Thoracic aorta (tissue), 2 donors: ENCODE results near the gene PLOD2. TPM values are rescaled to one million over a fixed set of nuclear protein-coding genes. Genes with fewer than 3 reads are reported as not detected.

Experiments
- ATAC-seq: fragments of 150-250 bp; one replicate; pipeline ENCODE4 v1.8.0; 2017; ENCODE audit warnings: low read depth; ENCODE audit not compliant: insufficient number of reproducible peaks, low FRiP score
- DNase-seq: peaks from one replicate; pipeline ENCODE4 v3.0.0-alpha.2; 2020; ENCODE audit warnings: low spot score
- H3K27ac ChIP-seq, 2 donors: fragments of 200-600 bp; sonication (generic); 1 replicate in 1 of 2; 2 replicates in 1 of 2; pipeline ENCODE4 v1.5.1; 2016; ENCODE audit warnings: mild to moderate bottlenecking in 2 of 2, moderate library complexity in 2 of 2
- H3K27me3 ChIP-seq: fragments of 200-600 bp; sonication (generic); replicated peaks from 2 replicates; pipeline ENCODE4 v1.6.0; 2016; ENCODE audit warnings: mild to moderate bottlenecking; ENCODE audit not compliant: insufficient read depth
- H3K36me3 ChIP-seq: fragments of 200-600 bp; sonication (generic); one replicate; pipeline ENCODE4 v1.5.1; 2016
- H3K4me1 ChIP-seq, 2 donors: fragments of 200-600 bp; sonication (generic); 1 replicate in 1 of 2; 2 replicates in 1 of 2; pipeline versions ENCODE4 v1.5.1 to v1.6.0; 2016; ENCODE audit warnings: low read depth in 2 of 2, mild to moderate bottlenecking in 1 of 2; ENCODE audit not compliant: control insufficient read depth in 1 of 2
- H3K4me3 ChIP-seq: fragments of 200-600 bp; sonication (generic); 2 replicates; pipeline ENCODE4 v1.5.1; 2016; ENCODE audit warnings: mild to moderate bottlenecking
- H3K9me3 ChIP-seq: fragments of 200-600 bp; sonication (generic); 2 replicates; pipeline ENCODE4 v1.5.1; 2016
- total RNA-seq, 2 donors: library from RNA; depleted of rRNA; stranded (reverse); fragments of >200 nt; gene quantifications; one replicate each; pipeline versions ENCODE4 v1.1.0 to v1.2.3, GENCODE V29; 2016
- TF ChIP-seq, protein P1 (sequence below): fragments of 200-600 bp; sonication (generic); IDR thresholded peaks from one replicate; pipeline ENCODE4 v1.5.1; 2019; ENCODE audit warnings: antibody characterized with exemption

PLOD2 gene
- total RNA-seq, 2 donors from 2014 or later = 42.8 to 92.6 TPM

DNA sequence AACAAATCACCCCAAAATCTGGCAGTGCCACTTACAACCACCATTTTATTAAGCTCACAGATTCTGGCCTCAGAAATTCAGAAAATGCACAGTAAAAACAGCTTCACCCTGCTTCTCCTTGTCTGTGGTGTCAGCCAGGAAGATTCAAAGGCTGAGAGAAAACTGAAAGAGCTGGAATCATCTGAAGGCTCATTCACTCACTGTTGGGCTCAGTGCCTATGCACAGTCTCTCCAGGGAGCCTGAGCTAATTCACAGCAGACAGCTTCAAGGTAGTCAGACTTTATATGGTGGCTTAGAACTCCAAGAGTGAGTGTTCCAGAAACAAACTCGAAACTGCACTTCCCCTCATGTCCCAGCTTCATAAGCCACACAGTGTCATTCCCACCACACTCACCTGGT lies 16.5 kb upstream of the PLOD2 start:
- peaks cover 0 to 6% of the 10 kb centered on the region in 2 donors for H3K4me1 ChIP-seq
- TF ChIP-seq, protein P1, sequence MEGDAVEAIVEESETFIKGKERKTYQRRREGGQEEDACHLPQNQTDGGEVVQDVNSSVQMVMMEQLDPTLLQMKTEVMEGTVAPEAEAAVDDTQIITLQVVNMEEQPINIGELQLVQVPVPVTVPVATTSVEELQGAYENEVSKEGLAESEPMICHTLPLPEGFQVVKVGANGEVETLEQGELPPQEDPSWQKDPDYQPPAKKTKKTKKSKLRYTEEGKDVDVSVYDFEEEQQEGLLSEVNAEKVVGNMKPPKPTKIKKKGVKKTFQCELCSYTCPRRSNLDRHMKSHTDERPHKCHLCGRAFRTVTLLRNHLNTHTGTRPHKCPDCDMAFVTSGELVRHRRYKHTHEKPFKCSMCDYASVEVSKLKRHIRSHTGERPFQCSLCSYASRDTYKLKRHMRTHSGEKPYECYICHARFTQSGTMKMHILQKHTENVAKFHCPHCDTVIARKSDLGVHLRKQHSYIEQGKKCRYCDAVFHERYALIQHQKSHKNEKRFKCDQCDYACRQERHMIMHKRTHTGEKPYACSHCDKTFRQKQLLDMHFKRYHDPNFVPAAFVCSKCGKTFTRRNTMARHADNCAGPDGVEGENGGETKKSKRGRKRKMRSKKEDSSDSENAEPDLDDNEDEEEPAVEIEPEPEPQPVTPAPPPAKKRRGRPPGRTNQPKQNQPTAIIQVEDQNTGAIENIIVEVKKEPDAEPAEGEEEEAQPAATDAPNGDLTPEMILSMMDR = no peak
- H3K27ac ChIP-seq = no peak overlapping the region
- H3K27me3 ChIP-seq = no peaks in the 10 kb centered on the region
- H3K4me3 ChIP-seq = no peak overlapping the region
- DNase-seq (no peak), ATAC-seq (no peak)
- H3K36me3 ChIP-seq = no peaks in the 10 kb centered on the region
- H3K9me3 ChIP-seq = no peaks in the 10 kb centered on the region

DNA sequence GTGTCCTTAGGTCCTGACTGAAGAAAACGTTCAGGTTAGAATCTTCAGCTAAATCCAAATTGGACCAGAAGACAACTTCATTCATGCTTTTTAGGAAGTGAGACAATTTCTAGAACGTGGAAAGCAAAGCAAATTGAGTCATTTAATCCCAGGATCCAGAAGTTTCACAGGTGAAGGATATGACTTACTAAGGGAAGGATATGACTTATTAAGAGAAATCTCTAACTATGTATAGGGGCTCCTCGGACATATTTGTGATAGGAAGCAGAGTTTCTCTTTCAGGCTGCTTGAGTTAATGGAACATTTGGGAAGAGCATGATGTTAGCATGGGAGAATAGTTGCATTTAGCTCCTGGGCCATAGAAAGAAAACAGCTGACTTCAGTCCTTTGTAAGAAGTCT lies 16.1 kb upstream of the PLOD2 start:
- no peak overlapping the region for H3K4me3 ChIP-seq
- no peak overlapping the region for H3K27ac ChIP-seq
- H3K4me1 ChIP-seq = peaks cover 0 to 6% of the 10 kb centered on the region in 2 donors
- no peaks in the 10 kb centered on the region for H3K36me3 ChIP-seq
- H3K27me3 ChIP-seq = no peaks in the 10 kb centered on the region
- ATAC-seq (no peak), DNase-seq (no peak)
- H3K9me3 ChIP-seq = no peaks in the 10 kb centered on the region
- TF ChIP-seq, protein P1 = no peak

DNA sequence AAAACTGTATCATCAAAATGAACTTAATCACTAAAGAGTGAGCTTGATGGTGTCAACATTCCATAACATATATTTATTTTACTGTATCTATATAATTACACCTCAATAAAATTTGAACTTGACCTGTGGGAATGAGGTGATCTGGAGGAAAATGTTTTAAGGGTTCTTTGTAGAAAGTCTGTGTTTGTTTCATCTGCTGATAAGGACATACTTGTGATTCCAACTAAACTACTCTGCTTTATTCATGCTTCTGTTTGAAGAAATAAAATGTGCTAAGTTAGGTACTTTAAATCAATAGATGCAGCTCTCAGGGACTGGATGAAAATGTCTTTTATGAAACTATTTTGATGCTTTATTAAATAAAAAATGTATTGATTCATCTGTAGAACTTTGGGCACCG lies 11.6 kb upstream of the PLOD2 start:
- TF ChIP-seq, protein P1 = no peak
- ATAC-seq = no peak
- H3K36me3 ChIP-seq = no peaks in the 10 kb centered on the region

DNA sequence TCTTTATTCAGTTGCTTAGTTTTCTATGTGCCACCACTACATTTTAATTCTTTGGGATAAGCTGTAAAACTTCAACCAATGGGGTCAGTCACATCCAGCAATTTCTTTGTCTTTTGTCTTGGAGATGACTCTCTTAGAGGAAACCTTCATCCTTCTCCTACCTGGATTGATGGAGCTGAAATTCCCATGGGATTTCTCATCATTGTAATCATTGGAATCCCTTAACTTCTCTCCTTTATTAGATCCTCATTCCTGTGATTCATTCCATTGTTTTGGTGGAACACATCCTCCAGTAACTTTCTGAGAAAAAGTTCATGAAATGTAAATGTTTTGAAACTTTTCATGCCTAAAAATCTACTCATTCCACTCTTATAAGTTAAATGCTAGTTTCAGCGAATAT lies 9.6 kb upstream of the PLOD2 start:
- Histone ChIP-seq H3K4me1 (peaks cover 15 to 22% of the 10 kb centered on the region in 2 donors), H3K4me3 (no peak overlapping the region), H3K9me3 (no peaks in the 10 kb centered on the region), H3K27me3 (no peaks in the 10 kb centered on the region), H3K27ac (no peak overlapping the region), H3K36me3 (no peaks in the 10 kb centered on the region)
- TF ChIP-seq, protein P1 = no peak
- DNase-seq (no peak), ATAC-seq (no peak)

More for the DNA sequence above, 11.6 kb upstream of the PLOD2 start:
- Histone ChIP-seq H3K27me3 (no peaks in the 10 kb centered on the region), H3K4me3 (no peak overlapping the region), H3K9me3 (no peaks in the 10 kb centered on the region), H3K4me1 (peaks cover 1 to 2% of the 10 kb centered on the region in 2 donors), H3K27ac (no peak overlapping the region)
- DNase-seq = no peak

DNA sequence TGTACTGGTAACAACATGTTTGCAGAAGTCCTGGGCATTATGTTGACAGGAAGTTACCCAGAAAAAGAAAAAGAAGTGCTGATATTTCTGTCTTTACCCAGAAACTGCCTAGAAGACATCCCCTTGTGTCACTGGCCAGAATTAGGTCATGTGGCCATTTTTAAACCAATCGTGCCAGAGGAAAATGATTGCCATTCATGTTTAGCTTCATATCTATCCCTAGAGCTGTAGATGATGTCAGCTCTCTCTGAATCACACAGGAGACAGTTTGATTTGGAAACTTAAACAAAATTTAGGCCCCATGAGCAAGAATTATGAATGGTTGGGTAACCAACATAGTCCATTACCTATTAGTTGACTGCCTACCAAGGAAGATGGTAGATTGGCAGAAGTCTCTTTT lies 8.9 kb upstream of the PLOD2 start:
- Histone ChIP-seq H3K27me3 (no peaks in the 10 kb centered on the region), H3K27ac (no peak overlapping the region), H3K4me1 (peaks cover 15 to 29% of the 10 kb centered on the region in 2 donors), H3K9me3 (no peaks in the 10 kb centered on the region), H3K36me3 (no peaks in the 10 kb centered on the region), H3K4me3 (no peak overlapping the region)
- no peak for ATAC-seq
- DNase-seq = no peak
- TF ChIP-seq, protein P1 = no peak
